Islet precursor cell (in vitro differentiated cells): ENCODE data around the gene GPI.

Experiments used
- DNase-seq: peaks from one replicate; pipeline ENCODE4 v3.0.0-alpha.2; 2018

GPI gene

DNA sequence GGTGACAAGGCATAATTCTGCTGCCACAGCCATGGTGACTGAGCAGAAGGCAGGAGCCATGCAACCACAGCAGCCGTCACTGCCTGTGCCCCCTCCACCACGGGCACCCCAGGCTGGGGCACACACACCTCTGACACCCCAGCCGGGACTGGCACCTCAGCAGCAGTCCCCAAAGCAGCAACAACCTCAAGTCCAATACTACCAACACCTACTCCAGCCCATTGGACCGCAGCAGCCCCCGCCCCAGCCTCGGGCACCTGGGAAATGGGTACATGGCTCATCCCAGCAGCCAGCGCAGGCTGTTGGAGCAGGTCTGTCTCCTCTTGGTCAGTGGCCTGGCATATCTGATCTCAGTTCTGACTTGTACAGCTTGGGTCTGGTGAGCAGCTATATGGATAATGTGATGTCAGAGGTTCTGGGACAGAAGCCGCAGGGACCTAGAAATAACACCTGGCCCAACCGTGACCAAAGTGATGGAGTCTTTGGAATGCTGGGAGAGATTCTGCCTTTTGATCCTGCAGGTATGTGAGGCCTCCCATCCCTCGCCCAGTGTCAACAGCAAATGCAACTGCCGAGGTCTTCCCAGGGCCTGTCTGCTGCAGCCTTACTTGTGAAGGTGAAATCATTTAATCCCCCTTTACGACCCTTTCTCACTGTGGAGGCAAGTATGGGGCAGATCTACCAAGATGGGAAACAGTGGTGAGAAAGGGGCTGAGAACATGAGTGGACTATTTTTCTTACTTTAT, 22.9 kb upstream of the GPI start:
- no peak for DNase-seq

GRCh38 chr19:34343751-34344150, 21.2 kb upstream of the GPI start:
- no peak for DNase-seq

GRCh38 chr19:34345947-34346351, 19.0 kb upstream of the GPI start:
- DNase-seq, result peak; percentile 91

DNA sequence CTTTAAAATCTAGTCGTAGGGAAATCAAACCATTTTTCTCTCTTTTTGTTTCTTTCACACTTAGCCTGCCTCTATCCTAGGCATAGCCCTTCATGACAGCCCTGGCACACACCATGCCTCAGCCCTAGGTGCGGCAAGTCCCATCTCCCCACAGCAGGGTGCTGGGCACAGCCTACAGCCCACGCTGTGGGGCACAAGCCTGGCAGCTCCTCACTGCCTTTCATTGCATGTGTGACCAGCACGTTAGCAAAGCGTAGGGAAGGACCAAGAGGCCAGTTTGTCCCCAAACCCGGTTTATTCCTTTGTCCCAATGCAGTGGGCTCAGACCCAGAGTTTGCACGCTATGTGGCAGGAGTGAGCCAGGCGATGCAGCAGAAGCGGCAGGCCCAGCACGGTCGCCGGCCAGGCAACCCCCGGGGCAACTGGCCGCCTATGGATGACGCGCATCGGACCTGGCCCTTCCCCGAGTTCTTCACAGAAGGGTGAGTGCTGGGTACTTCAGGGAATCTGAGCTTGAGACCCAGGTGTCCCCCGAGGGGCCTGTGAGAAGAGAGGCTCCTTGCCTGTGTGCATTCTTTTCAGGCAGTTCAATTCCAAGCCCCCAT, 17.3 kb upstream of the GPI start:
- no peak for DNase-seq

DNA sequence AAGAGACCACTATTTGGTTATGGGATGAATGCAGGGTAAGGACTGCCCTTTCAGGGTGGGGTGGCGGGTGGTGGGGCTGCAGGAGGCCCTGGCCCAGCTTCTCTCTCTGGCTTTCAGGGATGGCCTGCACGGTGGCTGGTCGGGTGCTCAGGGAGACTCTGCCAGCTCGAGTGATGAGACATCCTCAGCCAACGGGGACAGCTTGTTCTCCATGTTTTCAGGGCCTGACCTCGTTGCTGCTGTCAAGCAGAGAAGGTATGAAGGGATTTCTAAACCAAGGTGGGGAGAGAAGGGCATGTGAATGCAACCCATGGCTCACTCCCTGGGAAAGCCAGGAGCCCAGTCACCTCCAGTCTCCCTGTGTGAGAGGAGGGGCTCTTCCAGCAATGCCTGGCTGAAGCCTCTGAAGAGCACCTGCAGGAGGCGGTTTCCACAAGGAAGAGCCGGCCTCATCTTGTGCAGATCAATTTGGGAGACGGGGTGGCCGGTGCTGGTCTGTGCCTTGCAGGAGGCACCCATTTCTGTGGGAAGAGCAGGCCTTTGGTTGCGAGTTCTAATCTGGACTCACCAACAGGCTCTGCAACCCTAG, 16.0 kb upstream of the GPI start:
- no peak for DNase-seq

DNA sequence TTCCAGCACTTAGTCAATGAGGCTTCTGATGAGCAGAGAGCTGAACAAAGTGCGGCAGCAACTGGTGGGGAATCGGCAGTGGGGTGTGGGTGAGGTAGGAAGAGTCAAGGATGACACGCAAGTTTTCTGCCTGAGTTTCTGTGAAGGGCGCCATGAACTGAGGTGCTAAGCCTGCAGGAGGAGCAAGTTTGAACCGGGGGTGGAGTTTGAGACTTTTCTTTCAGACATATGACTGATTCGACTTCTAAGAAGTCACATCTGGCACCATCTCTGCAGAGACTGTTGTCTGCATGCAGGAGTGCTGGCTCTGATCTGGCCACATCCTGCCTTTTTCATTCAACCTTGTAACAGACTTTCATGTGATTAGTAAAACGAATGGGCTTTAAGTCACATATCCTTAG, 14.8 kb upstream of the GPI start:
- no peak for DNase-seq

- DNase-seq, result no peak
Measured at GRCh38 chr19:34351382-34351826, 13.6 kb upstream of the GPI start.

- no peak for DNase-seq
Measured at GRCh38 chr19:34353546-34353945, 11.4 kb upstream of the GPI start.

DNA sequence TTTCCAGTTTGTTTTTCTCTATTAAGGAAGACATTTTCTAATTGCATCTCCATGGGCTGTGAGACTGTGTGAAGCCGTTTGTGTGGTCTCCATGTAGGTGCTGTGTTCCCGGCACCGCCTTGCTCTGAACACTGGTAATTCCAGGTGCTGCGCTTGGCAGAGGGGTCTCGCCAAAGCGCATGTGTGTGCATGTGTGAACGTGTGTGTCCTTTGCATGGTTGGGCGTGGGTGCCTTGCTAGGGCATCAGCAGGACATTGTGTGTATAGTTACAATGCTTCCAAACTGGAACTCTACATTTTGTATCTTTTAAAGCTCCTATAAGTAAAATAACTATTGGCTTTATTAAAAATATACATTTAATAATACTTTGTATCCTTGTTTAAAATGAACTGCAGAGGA, 9.8 kb upstream of the GPI start:
- no peak for DNase-seq

DNA sequence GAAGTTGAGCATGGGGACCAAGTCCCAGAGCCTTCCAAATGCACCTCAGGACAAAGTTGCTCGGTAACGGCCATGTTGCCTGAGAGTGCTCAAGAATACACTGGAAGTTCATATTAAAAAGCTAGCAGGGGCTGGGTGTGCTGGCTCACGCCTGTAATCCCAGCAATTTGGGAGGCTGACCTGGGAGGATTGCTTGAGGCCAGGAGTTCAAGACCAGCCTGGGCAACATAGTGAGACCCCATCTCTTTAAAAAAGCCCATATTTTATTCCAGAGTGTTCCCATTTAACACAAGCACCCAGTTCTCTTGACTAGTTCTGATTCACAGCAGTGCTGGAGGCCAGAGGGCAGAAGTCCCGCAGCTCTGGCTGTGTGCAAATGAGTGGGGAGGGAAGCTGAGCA, 8.1 kb upstream of the GPI start:
- DNase-seq, result no peak

- no peak for DNase-seq
Measured at GRCh38 chr19:34357431-34357830, 7.6 kb upstream of the GPI start.

GRCh38 chr19:34359140-34359953, 5.6 kb upstream of the GPI start:
- peak; percentile 99 for DNase-seq

GRCh38 chr19:34359954-34360315, 5.1 kb upstream of the GPI start:
- no peak for DNase-seq

- DNase-seq, result no peak
Measured at GRCh38 chr19:34360354-34360909, 4.6 kb upstream of the GPI start.

- no peak for DNase-seq
Measured at GRCh38 chr19:34362679-34363069, 2.3 kb upstream of the GPI start.

GRCh38 chr19:34363094-34363493, 1.9 kb upstream of the GPI start:
- DNase-seq, result no peak

- DNase-seq, result no peak
Measured at GRCh38 chr19:34363930-34364329, 1.1 kb upstream of the GPI start.

GRCh38 chr19:34364462-34364829, 550 bp upstream of the GPI start:
- DNase-seq, result no peak

- peak; percentile 67 for DNase-seq
Measured at GRCh38 chr19:34365463-34366401, 736 bp downstream of the GPI start.

- no peak for DNase-seq
Measured at GRCh38 chr19:34366738-34367623, 2.0 kb downstream of the GPI start.

GRCh38 chr19:34367624-34367957, 2.6 kb downstream of the GPI start:
- no peak for DNase-seq
